Fibroblast of villous mesenchyme (primary cell): Measurements from ENCODE around the gene FRA10AC1. TPM values are rescaled to one million over a fixed set of nuclear protein-coding genes. Genes with fewer than 3 reads are reported as not detected.

Experiments
- DNase-seq: peaks from one replicate; pipeline ENCODE4 v3.0.0-alpha.2; 2010; ENCODE audit warnings: low read depth
- H3K4me3 ChIP-seq: 2 replicates; pipeline ENCODE4 v1.5.1; 2011; ENCODE audit warnings: low read depth, mild to moderate bottlenecking, low read length
- total RNA-seq: library from RNA; depleted of rRNA; stranded (reverse); fragments of >200 nt; gene quantifications from 2 replicates; pipeline ENCODE4 v1.2.3, GENCODE V29; 2012
- TF ChIP-seq, protein P1 (sequence below): IDR thresholded peaks from 2 replicates; pipeline ENCODE4 v1.5.1; 2012; ENCODE audit warnings: low read depth, mild to moderate bottlenecking, low read length; ENCODE audit not compliant: insufficient read depth

The FRA10AC1 gene
- total RNA-seq, 1 donor = 6.0 TPM

DNA sequence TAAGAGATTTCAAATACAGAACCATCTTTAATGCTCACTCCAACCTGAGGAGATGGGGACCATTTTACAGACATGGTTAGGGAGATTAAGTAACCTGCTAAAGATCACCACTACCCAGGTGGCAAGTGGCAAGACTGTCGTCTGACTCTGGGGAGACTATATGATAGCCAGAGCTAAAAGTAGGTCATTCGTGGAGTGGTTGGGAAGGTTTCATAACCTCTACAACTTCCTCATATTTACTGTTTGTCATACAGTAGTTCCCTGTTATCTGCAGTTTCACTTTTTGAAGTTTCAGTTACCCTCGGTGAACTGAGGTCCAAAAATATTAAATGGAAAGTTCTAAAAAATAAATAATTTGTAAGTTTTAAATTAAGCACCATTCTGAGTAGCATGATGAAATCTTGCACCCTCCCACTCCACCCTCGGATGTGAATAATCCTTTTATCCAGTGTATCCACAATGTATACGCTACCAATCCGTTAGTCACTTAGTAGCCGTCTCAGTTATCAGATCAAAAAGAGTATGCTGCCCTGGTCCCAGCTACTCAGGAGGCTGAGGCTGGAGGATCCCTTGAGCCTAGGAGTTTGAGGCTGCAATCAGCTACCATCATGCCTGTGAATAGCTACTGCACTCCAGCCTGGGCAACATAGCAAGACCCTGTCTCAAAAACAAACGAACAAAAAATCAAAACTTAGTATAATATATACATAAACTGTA lies 40.4 kb upstream of the FRA10AC1 start:
- no peak overlapping the region for H3K4me3 ChIP-seq
- TF ChIP-seq, protein P1, sequence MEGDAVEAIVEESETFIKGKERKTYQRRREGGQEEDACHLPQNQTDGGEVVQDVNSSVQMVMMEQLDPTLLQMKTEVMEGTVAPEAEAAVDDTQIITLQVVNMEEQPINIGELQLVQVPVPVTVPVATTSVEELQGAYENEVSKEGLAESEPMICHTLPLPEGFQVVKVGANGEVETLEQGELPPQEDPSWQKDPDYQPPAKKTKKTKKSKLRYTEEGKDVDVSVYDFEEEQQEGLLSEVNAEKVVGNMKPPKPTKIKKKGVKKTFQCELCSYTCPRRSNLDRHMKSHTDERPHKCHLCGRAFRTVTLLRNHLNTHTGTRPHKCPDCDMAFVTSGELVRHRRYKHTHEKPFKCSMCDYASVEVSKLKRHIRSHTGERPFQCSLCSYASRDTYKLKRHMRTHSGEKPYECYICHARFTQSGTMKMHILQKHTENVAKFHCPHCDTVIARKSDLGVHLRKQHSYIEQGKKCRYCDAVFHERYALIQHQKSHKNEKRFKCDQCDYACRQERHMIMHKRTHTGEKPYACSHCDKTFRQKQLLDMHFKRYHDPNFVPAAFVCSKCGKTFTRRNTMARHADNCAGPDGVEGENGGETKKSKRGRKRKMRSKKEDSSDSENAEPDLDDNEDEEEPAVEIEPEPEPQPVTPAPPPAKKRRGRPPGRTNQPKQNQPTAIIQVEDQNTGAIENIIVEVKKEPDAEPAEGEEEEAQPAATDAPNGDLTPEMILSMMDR = no peak
- DNase-seq = peak; percentile 15

DNA sequence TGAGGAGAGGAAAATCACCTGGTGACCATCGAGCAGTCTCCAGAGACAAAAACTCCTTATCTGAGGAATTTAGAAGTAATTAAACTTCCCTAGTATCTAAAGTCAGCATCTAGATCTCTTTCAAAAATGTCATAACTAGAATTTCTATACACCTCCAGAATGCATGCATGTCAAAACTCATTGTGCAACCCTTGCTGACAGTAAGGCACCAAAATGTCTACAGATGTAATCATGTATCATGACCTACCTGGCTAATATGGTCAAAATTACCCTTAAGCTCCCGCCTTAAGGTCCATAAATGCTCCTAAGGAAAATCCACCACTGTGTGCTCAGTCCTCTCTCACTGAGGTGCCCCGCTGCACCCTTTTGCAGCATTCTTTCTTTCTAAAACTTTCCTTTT lies 39.0 kb upstream of the FRA10AC1 start:
- no peak for DNase-seq
- TF ChIP-seq, protein P1 = no peak
- H3K4me3 ChIP-seq = no peak overlapping the region

DNA sequence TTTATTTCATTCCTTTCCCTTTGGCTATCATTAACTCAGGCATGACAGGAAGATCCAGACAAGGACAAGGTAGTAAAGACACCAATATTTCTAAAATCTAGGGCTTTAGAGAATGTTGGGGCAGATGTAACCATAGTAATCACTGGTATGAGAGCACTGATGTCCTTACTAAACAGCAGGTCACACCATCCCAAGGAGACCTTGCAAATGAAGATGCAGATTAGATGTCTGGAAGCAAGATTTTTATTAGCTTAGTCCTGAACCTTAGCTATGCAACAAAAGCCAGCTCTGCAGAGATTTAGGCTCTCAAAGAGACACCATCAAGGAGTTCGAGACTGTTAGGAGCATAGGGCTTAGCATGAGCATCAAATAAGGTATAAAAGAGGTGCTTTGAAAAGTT lies 23.6 kb upstream of the FRA10AC1 start:
- no peak overlapping the region for H3K4me3 ChIP-seq
- no peak for DNase-seq
- TF ChIP-seq, protein P1 = no peak

DNA sequence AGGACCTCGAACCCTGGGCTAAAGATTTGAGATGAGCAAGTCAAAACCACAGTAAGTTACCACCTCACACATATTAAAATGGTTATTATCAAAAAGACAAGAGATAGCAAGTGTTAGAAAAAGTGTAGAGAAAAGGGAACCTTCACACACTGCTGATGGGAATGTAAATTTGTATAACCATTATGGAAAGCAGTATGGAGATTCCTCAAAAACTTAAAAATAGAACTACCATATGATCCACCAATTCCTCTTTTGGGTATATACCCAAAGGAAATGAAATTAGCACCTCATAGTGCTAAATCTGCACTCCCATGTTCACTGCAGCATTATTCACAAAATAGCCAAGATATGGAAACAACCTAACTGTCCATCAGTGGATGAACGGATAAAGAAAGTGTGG lies 20.8 kb upstream of the FRA10AC1 start:
- DNase-seq = no peak
- H3K4me3 ChIP-seq = no peak overlapping the region
- TF ChIP-seq, protein P1 = no peak

DNA sequence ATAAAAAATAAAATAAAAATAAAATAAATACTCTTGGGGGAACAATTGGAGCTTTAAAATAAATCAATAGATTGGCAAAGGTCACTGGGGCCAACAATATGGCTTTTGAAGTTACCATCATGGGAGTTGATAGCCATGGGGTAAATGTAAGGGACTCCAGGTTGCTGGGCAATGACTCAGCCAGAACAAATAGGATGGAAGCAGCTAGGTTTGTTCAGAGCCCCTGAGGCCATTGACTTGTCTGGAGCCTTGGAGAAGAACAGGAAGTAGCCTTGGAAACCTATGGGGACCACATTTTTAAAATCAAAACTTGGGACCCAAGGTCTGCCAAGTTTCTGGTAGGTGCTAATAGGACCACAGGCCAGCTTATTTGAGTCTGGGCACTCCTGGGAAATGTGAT lies 20.2 kb upstream of the FRA10AC1 start:
- TF ChIP-seq, protein P1 = no peak
- DNase-seq = no peak

DNA sequence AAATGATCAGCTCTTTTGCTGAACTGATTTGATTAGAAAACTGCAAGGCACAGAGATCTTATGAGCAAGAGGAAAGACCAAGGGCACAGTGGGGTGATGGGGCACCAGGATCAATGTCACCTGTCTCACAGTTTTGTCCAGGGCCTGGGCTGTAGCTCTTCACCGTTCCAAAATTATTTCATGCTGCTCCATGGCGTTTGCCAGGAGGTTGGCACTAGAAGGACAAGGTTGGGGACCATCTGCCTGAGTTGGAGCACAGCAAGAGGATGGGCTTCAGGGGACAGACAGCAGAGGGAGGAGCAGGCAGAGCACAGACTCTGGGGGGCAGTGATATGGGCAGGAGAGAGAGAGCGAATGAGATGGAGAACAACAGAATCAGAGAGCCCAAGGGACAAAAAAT lies 17.5 kb upstream of the FRA10AC1 start:
- no peak overlapping the region for H3K4me3 ChIP-seq
- no peak for DNase-seq
- TF ChIP-seq, protein P1 = no peak

More for the DNA sequence above, 20.2 kb upstream of the FRA10AC1 start:
- H3K4me3 ChIP-seq = no peak overlapping the region

DNA sequence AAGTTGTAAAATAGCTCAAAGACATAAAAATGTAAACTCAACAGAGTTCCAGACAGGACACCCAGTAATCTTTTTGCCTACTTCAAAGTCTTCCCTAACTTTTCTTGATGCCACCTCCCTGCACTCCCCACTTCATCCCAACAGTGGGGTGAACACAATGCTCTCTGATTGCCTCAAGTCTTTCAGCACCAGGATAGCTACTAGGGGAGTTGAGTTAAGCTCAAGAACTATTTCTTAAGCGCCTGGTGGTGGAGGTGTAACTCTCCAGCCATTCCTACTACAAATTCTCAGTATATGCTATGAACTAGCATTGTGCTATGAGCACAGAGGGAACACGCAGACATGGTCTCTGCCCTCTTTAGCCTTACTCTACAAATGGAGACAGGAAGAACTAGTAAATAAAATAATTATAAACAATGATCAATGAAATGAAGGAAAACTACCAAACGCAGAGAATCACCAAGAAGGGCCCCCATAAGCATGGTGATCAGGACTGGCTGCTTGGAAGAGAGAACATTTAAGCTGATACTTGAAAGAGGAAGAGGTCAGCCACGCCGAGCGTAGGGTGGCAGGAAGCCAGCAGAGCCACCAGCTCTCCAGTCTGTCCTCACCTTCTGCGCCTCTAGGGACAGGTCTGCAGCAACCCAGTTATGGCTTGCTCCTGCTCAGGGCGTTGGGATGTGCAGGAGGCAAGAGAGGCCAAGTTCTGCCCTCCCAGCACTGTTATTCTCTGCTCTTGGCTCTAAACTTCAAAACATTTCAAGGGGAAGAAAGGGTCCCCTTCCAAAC lies 16.7 kb upstream of the FRA10AC1 start:
- DNase-seq = peak; percentile 2
- no peak overlapping the region for H3K4me3 ChIP-seq
- TF ChIP-seq, protein P1 = no peak
